Body of pancreas (tissue), 4 donors: ENCODE measurements around the gene CNNM4. TPM values are rescaled to one million over a fixed set of nuclear protein-coding genes. Genes with fewer than 3 reads are reported as not detected.
A peak's percentile ranks its signal among the peaks of the same experiment; 100 is the strongest.

Experiments used
- ATAC-seq: fragments of 150-250 bp; one replicate; pipeline ENCODE4 v1.9.1; 2016
- DNase-seq, 4 donors: peaks; one replicate each; pipeline ENCODE4 v3.0.0-alpha.2; 2019
- H3K27ac ChIP-seq, 4 donors: fragments of 200-600 bp; sonication (generic); 1 replicate in 3 of 4; 2 replicates in 1 of 4; pipeline versions ENCODE4 v1.5.1 to v1.6.1; 2016 to 2019; ENCODE audit warnings: mild to moderate bottlenecking in 1 of 4, mixed read lengths in 1 of 4, moderate library complexity in 1 of 4
- H3K27me3 ChIP-seq, 2 donors: fragments of 200-600 bp; sonication (generic); one replicate each; pipeline ENCODE4 v1.6.0; 2016; ENCODE audit warnings: mild to moderate bottlenecking in 1 of 2
- H3K36me3 ChIP-seq, 2 donors: fragments of 200-600 bp; sonication (generic); replicated peaks in 1 of 2; 2 replicates each; pipeline ENCODE4 v1.5.1; 2016; ENCODE audit warnings: low read depth in 2 of 2; ENCODE audit not compliant: insufficient read depth in 1 of 2
- H3K4me1 ChIP-seq: fragments of 200-600 bp; sonication (generic); one replicate; pipeline ENCODE4 v1.6.0; 2016
- H3K4me3 ChIP-seq, 2 donors: fragments of 200-600 bp; sonication (generic); 1 replicate in 1 of 2; 2 replicates in 1 of 2; pipeline ENCODE4 v1.5.1; 2016 to 2019
- H3K9me3 ChIP-seq, 3 donors: fragments of 200-600 bp; sonication (generic); 1 replicate in 2 of 3; 2 replicates in 1 of 3; pipeline ENCODE4 v1.5.1; 2016
- POLR2A ChIP-seq, 3 donors: fragments of 450-650 bp; IDR thresholded peaks; one replicate each; pipeline ENCODE4 v1.6.1; 2016; ENCODE audit warnings: antibody characterized with exemption in 3 of 3, mild to moderate bottlenecking in 2 of 3
- WGBS, 2 donors: methylation state at CpG; one replicate each; pipeline ENCODE4 v1.1.5; 2017; 5-methylcytosine and 5-hydroxymethylcytosine counted together
- intact Hi-C: fragments of 100-400 bp; cut with DNase I; formaldehyde crosslinking; loops from one replicate; pipeline ENCODE4 v1.15.1; 2023
- total RNA-seq, 2 donors: library from RNA; depleted of rRNA; stranded (reverse); fragments of >200 nt; gene quantifications; one replicate each; pipeline ENCODE4 v1.1.0, GENCODE V29; 2016
- TF ChIP-seq, protein P1 (sequence below), 7 experiments: fragments of 450-650 bp in 4 of 7; fragments of 200-600 bp in 3 of 7; sonication (generic) in 3 of 7; IDR thresholded peaks; one replicate each; pipeline ENCODE4 v1.5.1; 2016 to 2019; ENCODE audit warnings: antibody characterized with exemption in 7 of 7

Gene CNNM4
- total RNA-seq, 2 donors from 2014 or later = 4.3 to 7.8 TPM

- Histone ChIP-seq H3K27ac (no peak overlapping the region), H3K36me3 (peaks cover 4 to 18% of the 10 kb centered on the region in 2 donors), H3K27me3 (no peaks in the 10 kb centered on the region), H3K4me1 (peaks cover 23% of the 10 kb centered on the region), H3K4me3 (no peak overlapping the region), H3K9me3 (no peaks in the 10 kb centered on the region)
- intact Hi-C loops = no loop called here
- DNase-seq (no peak), ATAC-seq (no peak)
- WGBS, 2 donors = 76 to 77% methylated on average over 8 of the region's 8 CpGs
- TF ChIP-seq, protein P1, sequence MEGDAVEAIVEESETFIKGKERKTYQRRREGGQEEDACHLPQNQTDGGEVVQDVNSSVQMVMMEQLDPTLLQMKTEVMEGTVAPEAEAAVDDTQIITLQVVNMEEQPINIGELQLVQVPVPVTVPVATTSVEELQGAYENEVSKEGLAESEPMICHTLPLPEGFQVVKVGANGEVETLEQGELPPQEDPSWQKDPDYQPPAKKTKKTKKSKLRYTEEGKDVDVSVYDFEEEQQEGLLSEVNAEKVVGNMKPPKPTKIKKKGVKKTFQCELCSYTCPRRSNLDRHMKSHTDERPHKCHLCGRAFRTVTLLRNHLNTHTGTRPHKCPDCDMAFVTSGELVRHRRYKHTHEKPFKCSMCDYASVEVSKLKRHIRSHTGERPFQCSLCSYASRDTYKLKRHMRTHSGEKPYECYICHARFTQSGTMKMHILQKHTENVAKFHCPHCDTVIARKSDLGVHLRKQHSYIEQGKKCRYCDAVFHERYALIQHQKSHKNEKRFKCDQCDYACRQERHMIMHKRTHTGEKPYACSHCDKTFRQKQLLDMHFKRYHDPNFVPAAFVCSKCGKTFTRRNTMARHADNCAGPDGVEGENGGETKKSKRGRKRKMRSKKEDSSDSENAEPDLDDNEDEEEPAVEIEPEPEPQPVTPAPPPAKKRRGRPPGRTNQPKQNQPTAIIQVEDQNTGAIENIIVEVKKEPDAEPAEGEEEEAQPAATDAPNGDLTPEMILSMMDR (IDR thresholded peaks at IDR 0.05) = no peak
- no peak for TF ChIP-seq POLR2A (IDR thresholded peaks at IDR 0.05)
Observed at GRCh38 chr2:96734880-96735583, 25.7 kb upstream of the CNNM4 start.

- TF ChIP-seq, protein P1 (IDR thresholded peaks at IDR 0.05) = no peak
- no peak for TF ChIP-seq POLR2A (IDR thresholded peaks at IDR 0.05)
- DNase-seq (no peak), ATAC-seq (no peak)
- no peaks in the 10 kb centered on the region for H3K9me3 ChIP-seq
- intact Hi-C loops = no loop called here
- H3K27ac ChIP-seq = no peak overlapping the region
- H3K36me3 ChIP-seq = peaks cover 4 to 11% of the 10 kb centered on the region in 2 donors
- H3K27me3 ChIP-seq = no peaks in the 10 kb centered on the region
- 58 to 60% methylated on average over 2 of the region's 2 CpGs for WGBS, 2 donors
- peaks cover 27% of the 10 kb centered on the region for H3K4me1 ChIP-seq
- no peak overlapping the region for H3K4me3 ChIP-seq
Observed at GRCh38 chr2:96737251-96737650, 23.5 kb upstream of the CNNM4 start.

DNA sequence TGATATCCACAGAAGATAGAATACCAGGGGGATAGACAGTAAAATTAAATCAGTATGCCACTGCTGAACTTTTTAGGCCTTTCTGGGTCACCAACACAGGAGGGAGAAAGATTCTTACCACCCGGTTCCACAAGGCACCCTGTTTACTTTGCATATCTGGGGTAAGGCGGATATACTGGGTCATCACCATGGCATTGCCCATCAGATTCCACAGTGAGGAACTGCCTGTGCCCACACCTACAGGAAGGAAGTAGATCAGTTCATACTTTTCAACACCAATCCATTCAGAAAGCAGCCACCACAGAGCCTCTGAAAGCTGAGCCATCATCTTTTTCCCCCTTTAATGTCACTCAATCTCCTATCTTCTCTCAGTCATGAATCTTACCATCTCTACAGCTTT lies 22.9 kb upstream of the CNNM4 start:
- Histone ChIP-seq H3K27me3 (no peaks in the 10 kb centered on the region), H3K36me3 (peaks cover 2 to 11% of the 10 kb centered on the region in 2 donors), H3K4me1 (peaks cover 27% of the 10 kb centered on the region), H3K4me3 (no peak overlapping the region), H3K9me3 (no peaks in the 10 kb centered on the region), H3K27ac (no peak overlapping the region)
- TF ChIP-seq, protein P1 (IDR thresholded peaks at IDR 0.05) = no peak
- no peak for TF ChIP-seq POLR2A (IDR thresholded peaks at IDR 0.05)
- 14 to 17% methylated on average over 2 of the region's 2 CpGs for WGBS, 2 donors
- intact Hi-C loops = no loop called here
- DNase-seq (no peak), ATAC-seq (no peak)

- peaks cover 27% of the 10 kb centered on the region for H3K4me1 ChIP-seq
- ATAC-seq = no peak
Observed at GRCh38 chr2:96739076-96739632, 21.5 kb upstream of the CNNM4 start.

More at GRCh38 chr2:96739076-96739632, 21.5 kb upstream of the CNNM4 start:
- Histone ChIP-seq H3K27ac (peak overlapping the region in 3 of 4 donors; percentile 57 to 78 (median 75)), H3K27me3 (no peaks in the 10 kb centered on the region), H3K9me3 (no peaks in the 10 kb centered on the region), H3K4me3 (peak overlapping the region; percentile 88 to 94), H3K36me3 (peaks cover 0 to 2% of the 10 kb centered on the region in 2 donors)
- no peak for DNase-seq
- intact Hi-C loops = no loop called here
- no peak for TF ChIP-seq POLR2A (IDR thresholded peaks at IDR 0.05)
- TF ChIP-seq, protein P1 (IDR thresholded peaks at IDR 0.05) = no peak
- 0 to 13% methylated on average over 4 of the region's 4 CpGs for WGBS, 2 donors
